GM23338 (cell line): ENCODE results near the gene TIMMDC1. TPM values are rescaled to one million over a fixed set of nuclear protein-coding genes. Genes with fewer than 3 reads are reported as not detected.

Experiments
- ATAC-seq: fragments of 200-7000 bp; cut with Tn5 transposase; 3 replicates; pipeline ENCODE4 v1.9.1; 2020
- DNase-seq: peaks from one replicate; pipeline ENCODE4 v3.0.0-alpha.2; 2015; ENCODE audit warnings: low spot score
- H2AFZ ChIP-seq: fragments of 200-600 bp; sonication (generic); 2 replicates; pipeline ENCODE4 v1.8.0; 2016; ENCODE audit warnings: antibody characterized with exemption, mild to moderate bottlenecking, moderate library complexity
- H3F3A ChIP-seq: fragments of 200-600 bp; sonication (generic); replicated peaks from 2 replicates; pipeline ENCODE4 v1.8.0; 2017; ENCODE audit warnings: antibody characterized with exemption, mixed run types, low read depth
- H3K27ac ChIP-seq: fragments of 200-600 bp; sonication (generic); 2 replicates; pipeline ENCODE4 v1.6.1; 2016; ENCODE audit warnings: low read depth
- H3K27me3 ChIP-seq: fragments of 200-600 bp; sonication (generic); 2 replicates; pipeline ENCODE4 v1.8.0; 2016; ENCODE audit warnings: mild to moderate bottlenecking, mixed run types, moderate library complexity; ENCODE audit not compliant: insufficient read depth
- H3K36me3 ChIP-seq: fragments of 200-600 bp; sonication (generic); 2 replicates; pipeline ENCODE4 v1.8.0; 2016; ENCODE audit warnings: mild to moderate bottlenecking; ENCODE audit not compliant: insufficient read depth
- H3K4me1 ChIP-seq: fragments of 200-600 bp; sonication (generic); 2 replicates; pipeline ENCODE4 v1.8.0; 2016; ENCODE audit warnings: mild to moderate bottlenecking, moderate library complexity; ENCODE audit not compliant: insufficient read depth
- H3K4me2 ChIP-seq: fragments of 200-600 bp; sonication (generic); 2 replicates; pipeline ENCODE4 v1.7.1; 2017; ENCODE audit warnings: mixed run types
- H3K4me3 ChIP-seq: fragments of 200-600 bp; sonication (generic); 2 replicates; pipeline ENCODE4 v1.6.1; 2016; ENCODE audit warnings: mixed run types
- H3K79me2 ChIP-seq: fragments of 200-600 bp; sonication (generic); replicated peaks from 2 replicates; pipeline ENCODE4 v1.8.0; 2017; ENCODE audit warnings: mild to moderate bottlenecking; ENCODE audit not compliant: insufficient read depth
- H3K9me2 ChIP-seq: fragments of 200-600 bp; sonication (generic); 2 replicates; pipeline ENCODE4 v1.8.0; 2017; ENCODE audit not compliant: insufficient read depth
- H4K20me1 ChIP-seq: fragments of 200-600 bp; sonication (generic); replicated peaks from 2 replicates; pipeline ENCODE4 v1.8.0; 2017; ENCODE audit warnings: mild to moderate bottlenecking; ENCODE audit not compliant: insufficient read depth
- H3K27ac Mint-ChIP-seq: 2 replicates; pipeline ENCODE4 v1.8.0; 2020; ENCODE audit warnings: inconsistent platforms, mild to moderate bottlenecking, moderate library complexity, mixed read lengths
- H3K27me3 Mint-ChIP-seq: 3 replicates; pipeline ENCODE4 v1.8.0; 2022; ENCODE audit warnings: low read depth, mild to moderate bottlenecking, moderate library complexity, mixed read lengths, inconsistent platforms; ENCODE audit not compliant: insufficient read depth, poor library complexity
- H3K36me3 Mint-ChIP-seq: 3 replicates; pipeline ENCODE4 v1.8.0; 2021; ENCODE audit warnings: low read depth, mild to moderate bottlenecking, inconsistent platforms, moderate library complexity, mixed read lengths
- H3K4me1 Mint-ChIP-seq: 3 replicates; pipeline ENCODE4 v1.8.0; 2020; ENCODE audit warnings: mild to moderate bottlenecking, inconsistent platforms, mixed read lengths
- H3K4me3 Mint-ChIP-seq: 3 replicates; pipeline ENCODE4 v1.8.0; 2021; ENCODE audit warnings: moderate library complexity, mild to moderate bottlenecking, inconsistent platforms, mixed read lengths
- H3K9me3 Mint-ChIP-seq: 3 replicates; pipeline ENCODE4 v1.8.0; 2020; ENCODE audit warnings: moderate library complexity, mild to moderate bottlenecking, inconsistent platforms, mixed read lengths
- CREB1 ChIP-seq: fragments of 250-450 bp; sonication (Bioruptor Pico); IDR thresholded peaks from 2 replicates; pipeline ENCODE4 v1.5.0; 2020; ENCODE audit warnings: low read depth, mild to moderate bottlenecking, moderate library complexity
- EZH2 ChIP-seq: fragments of 200-600 bp; sonication (generic); IDR thresholded peaks from one replicate; pipeline ENCODE4 v1.8.0; 2017; ENCODE audit warnings: antibody characterized with exemption, mild to moderate bottlenecking, low read depth; ENCODE audit not compliant: unreplicated experiment
- EZH2phosphoT487 ChIP-seq: fragments of 200-600 bp; sonication (generic); IDR thresholded peaks from one replicate; pipeline ENCODE4 v1.8.1; 2018; ENCODE audit warnings: antibody characterized with exemption; ENCODE audit not compliant: unreplicated experiment
- NANOG ChIP-seq: IDR thresholded peaks from 2 replicates; pipeline ENCODE4 v1.6.1; 2016; ENCODE audit warnings: antibody characterized with exemption, borderline replicate concordance
- POLR2AphosphoS5 ChIP-seq: IDR thresholded peaks from 2 replicates; pipeline ENCODE4 v1.6.1; 2016; ENCODE audit warnings: antibody characterized with exemption, low read depth
- ZNF114 ChIP-seq: fragments of 250-450 bp; sonication (Bioruptor Pico); IDR thresholded peaks from 2 replicates; pipeline ENCODE4 v1.5.0; 2020; ENCODE audit warnings: mild to moderate bottlenecking, moderate library complexity
- ZNF331 ChIP-seq: fragments of 250-450 bp; sonication (Bioruptor Pico); IDR thresholded peaks from 2 replicates; pipeline ENCODE4 v1.5.0; 2020; ENCODE audit warnings: low read depth, mild to moderate bottlenecking, moderate library complexity
- polyA plus RNA-seq: library from polyadenylated mRNA; unstranded; fragments of >200 nt; fragmentation: Nextera tagmentation; extraction: Ambion mirVana; gene quantifications from 2 replicates; pipeline ENCODE4 v1.2.1, GENCODE V29; 2016
- total RNA-seq: library from RNA; depleted of rRNA; stranded (reverse); fragments of >200 nt; shearing (Covaris generic); gene quantifications from 2 replicates; pipeline ENCODE4 v1.2.3, GENCODE V29; 2014
- TF ChIP-seq, protein P1 (sequence below): fragments of 250-450 bp; sonication (Bioruptor Pico); IDR thresholded peaks from 2 replicates; pipeline ENCODE4 v1.5.0; 2020; ENCODE audit warnings: mild to moderate bottlenecking, moderate library complexity
- TF ChIP-seq, protein P2 (sequence below): IDR thresholded peaks from 2 replicates; pipeline ENCODE4 v1.6.1; 2016; ENCODE audit warnings: antibody characterized with exemption
- TF ChIP-seq, protein P3 (sequence below), 2 experiments: fragments of 200-600 bp in 1 of 2; sonication (generic) in 1 of 2; conservative IDR thresholded peaks; 2 replicates each; pipeline versions ENCODE4 v1.5.1 to v1.6.1; 2016 to 2017; ENCODE audit warnings: antibody characterized with exemption in 2 of 2, low read depth in 2 of 2, mild to moderate bottlenecking in 2 of 2, moderate library complexity in 1 of 2

Gene TIMMDC1
- total and polyA plus RNA-seq, 2 experiments from 2014 or later, result 62.2 to 105 TPM

DNA sequence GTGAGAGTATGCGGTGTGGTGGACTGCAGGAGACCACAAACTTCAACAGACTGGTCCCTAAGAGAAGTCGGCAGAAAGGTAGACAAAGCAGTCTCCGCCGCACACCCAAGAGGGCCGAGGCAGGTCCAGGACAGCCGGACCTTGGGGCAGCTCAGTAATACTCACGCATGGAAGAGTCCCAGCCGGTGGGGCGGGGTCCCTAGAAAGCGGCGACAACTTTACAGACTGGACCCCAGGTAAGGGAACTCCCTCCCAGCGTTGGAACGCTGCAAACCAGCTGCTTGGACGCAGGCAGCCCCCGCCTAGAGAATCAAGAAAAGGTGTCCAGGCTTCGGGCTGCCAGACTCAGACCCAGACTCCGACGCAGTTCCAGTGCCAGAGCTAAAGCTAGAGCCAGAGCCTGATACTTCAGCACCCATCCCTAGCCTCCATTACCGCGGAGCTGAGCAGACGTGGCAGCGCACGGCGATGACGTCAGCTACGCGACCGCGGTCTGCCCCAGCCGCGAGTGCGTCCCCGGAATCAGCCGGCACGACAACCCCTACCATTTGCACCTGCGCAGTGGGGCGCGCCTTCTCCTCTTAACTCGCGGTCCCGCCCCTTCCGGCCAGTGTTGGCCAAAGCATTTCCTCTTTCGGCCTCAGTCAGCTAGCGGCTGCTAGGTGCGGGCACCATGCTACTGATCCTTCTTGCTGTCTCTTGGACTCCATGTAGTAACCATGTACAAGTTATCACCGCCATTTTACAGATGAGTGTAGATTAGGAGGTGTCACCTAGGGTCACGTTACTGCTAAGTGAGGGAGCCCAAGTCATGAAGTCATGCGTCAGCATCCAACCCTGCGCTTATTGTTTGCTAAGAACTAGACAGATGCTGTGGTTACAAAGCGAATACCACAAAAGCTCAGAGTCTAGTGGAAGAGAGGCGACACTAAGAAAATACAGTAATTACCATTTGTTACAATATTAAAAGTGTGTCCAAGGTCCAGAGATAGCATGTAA, 34.9 kb upstream of the TIMMDC1 start, which contains the start of gene TMEM39A (continued):
- TF ChIP-seq, protein P1, sequence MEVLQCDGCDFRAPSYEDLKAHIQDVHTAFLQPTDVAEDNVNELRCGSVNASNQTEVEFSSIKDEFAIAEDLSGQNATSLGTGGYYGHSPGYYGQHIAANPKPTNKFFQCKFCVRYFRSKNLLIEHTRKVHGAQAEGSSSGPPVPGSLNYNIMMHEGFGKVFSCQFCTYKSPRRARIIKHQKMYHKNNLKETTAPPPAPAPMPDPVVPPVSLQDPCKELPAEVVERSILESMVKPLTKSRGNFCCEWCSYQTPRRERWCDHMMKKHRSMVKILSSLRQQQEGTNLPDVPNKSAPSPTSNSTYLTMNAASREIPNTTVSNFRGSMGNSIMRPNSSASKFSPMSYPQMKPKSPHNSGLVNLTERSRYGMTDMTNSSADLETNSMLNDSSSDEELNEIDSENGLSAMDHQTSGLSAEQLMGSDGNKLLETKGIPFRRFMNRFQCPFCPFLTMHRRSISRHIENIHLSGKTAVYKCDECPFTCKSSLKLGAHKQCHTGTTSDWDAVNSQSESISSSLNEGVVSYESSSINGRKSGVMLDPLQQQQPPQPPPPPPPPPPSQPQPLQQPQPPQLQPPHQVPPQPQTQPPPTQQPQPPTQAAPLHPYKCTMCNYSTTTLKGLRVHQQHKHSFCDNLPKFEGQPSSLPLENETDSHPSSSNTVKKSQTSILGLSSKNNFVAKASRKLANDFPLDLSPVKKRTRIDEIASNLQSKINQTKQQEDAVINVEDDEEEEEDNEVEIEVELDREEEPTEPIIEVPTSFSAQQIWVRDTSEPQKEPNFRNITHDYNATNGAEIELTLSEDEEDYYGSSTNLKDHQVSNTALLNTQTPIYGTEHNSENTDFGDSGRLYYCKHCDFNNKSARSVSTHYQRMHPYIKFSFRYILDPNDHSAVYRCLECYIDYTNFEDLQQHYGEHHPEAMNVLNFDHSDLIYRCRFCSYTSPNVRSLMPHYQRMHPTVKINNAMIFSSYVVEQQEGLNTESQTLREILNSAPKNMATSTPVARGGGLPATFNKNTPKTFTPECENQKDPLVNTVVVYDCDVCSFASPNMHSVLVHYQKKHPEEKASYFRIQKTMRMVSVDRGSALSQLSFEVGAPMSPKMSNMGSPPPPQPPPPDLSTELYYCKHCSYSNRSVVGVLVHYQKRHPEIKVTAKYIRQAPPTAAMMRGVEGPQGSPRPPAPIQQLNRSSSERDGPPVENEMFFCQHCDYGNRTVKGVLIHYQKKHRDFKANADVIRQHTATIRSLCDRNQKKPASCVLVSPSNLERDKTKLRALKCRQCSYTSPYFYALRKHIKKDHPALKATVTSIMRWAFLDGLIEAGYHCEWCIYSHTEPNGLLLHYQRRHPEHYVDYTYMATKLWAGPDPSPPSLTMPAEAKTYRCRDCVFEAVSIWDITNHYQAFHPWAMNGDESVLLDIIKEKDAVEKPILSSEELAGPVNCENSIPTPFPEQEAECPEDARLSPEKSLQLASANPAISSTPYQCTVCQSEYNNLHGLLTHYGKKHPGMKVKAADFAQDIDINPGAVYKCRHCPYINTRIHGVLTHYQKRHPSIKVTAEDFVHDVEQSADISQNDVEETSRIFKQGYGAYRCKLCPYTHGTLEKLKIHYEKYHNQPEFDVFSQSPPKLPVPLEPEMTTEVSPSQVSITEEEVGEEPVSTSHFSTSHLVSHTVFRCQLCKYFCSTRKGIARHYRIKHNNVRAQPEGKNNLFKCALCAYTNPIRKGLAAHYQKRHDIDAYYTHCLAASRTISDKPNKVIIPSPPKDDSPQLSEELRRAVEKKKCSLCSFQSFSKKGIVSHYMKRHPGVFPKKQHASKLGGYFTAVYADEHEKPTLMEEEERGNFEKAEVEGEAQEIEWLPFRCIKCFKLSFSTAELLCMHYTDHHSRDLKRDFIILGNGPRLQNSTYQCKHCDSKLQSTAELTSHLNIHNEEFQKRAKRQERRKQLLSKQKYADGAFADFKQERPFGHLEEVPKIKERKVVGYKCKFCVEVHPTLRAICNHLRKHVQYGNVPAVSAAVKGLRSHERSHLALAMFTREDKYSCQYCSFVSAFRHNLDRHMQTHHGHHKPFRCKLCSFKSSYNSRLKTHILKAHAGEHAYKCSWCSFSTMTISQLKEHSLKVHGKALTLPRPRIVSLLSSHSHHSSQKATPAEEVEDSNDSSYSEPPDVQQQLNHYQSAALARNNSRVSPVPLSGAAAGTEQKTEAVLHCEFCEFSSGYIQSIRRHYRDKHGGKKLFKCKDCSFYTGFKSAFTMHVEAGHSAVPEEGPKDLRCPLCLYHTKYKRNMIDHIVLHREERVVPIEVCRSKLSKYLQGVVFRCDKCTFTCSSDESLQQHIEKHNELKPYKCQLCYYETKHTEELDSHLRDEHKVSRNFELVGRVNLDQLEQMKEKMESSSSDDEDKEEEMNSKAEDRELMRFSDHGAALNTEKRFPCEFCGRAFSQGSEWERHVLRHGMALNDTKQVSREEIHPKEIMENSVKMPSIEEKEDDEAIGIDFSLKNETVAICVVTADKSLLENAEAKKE, result no peak
- TF ChIP-seq CREB1 (CRISPR knock-in tag) (peak; percentile 99), ZNF114 (CRISPR knock-in tag) (no peak)
- TF ChIP-seq, protein P2, sequence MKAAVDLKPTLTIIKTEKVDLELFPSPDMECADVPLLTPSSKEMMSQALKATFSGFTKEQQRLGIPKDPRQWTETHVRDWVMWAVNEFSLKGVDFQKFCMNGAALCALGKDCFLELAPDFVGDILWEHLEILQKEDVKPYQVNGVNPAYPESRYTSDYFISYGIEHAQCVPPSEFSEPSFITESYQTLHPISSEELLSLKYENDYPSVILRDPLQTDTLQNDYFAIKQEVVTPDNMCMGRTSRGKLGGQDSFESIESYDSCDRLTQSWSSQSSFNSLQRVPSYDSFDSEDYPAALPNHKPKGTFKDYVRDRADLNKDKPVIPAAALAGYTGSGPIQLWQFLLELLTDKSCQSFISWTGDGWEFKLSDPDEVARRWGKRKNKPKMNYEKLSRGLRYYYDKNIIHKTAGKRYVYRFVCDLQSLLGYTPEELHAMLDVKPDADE, result peak; percentile 64; the same call in 1 of the 2 replicates

DNA sequence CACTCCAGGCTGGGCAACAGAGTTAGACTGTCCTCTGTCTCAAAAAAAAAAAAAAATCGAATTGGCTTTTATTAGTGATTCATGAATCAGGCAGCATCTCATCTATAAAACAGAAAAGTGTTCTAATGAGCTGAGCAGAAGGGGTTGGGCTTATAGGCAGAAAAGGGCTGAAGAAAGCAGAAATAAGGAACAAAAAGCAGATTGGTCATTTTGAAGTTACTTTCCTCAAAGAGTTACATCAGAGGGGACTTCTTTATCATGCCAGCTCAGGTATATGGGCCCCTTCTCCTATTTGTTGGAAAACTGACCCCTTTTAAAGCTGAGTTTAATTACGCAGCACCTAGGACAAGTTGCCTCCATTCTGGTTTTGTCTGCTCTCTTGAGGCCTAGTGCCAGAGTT, 30.3 kb upstream of the TIMMDC1 start:
- H3K4me2 ChIP-seq, result peak overlapping the region; percentile 99
- no peaks in the 10 kb centered on the region for H3K27me3 ChIP-seq
- Mint-ChIP-seq H3K4me1 (peaks cover 25% of the 10 kb centered on the region), H3K36me3 (peaks cover 13% of the 10 kb centered on the region), H3K4me3 (peak overlapping the region; percentile 96), H3K27me3 (peaks cover 11% of the 10 kb centered on the region), H3K9me3 (peaks cover 3% of the 10 kb centered on the region; the same call in 2 of the 3 replicates), H3K27ac (peak overlapping the region; percentile 93)
- peak overlapping the region; percentile 97 for H3K4me3 ChIP-seq
- H3K27ac ChIP-seq, result no peak overlapping the region
- no peak for DNase-seq
- H3K36me3 ChIP-seq, result peaks cover 5% of the 10 kb centered on the region; the same call in 1 of the 2 replicates
- peaks cover 9% of the 10 kb centered on the region for H3K79me2 ChIP-seq
- H3K9me2 ChIP-seq, result no peaks in the 10 kb centered on the region
- H4K20me1 ChIP-seq, result no peaks in the 10 kb centered on the region
- H3F3A ChIP-seq, result no peaks in the 10 kb centered on the region
- H2AFZ ChIP-seq, result peak overlapping the region; percentile 93
- peaks cover 10% of the 10 kb centered on the region; the same call in 1 of the 2 replicates for H3K4me1 ChIP-seq
- ATAC-seq, result no peak
- no peak for TF ChIP-seq NANOG
- no peak for TF ChIP-seq ZNF114 (CRISPR knock-in tag)
- no peak for TF ChIP-seq EZH2phosphoT487
- TF ChIP-seq EZH2, result no peak
- TF ChIP-seq, protein P3, sequence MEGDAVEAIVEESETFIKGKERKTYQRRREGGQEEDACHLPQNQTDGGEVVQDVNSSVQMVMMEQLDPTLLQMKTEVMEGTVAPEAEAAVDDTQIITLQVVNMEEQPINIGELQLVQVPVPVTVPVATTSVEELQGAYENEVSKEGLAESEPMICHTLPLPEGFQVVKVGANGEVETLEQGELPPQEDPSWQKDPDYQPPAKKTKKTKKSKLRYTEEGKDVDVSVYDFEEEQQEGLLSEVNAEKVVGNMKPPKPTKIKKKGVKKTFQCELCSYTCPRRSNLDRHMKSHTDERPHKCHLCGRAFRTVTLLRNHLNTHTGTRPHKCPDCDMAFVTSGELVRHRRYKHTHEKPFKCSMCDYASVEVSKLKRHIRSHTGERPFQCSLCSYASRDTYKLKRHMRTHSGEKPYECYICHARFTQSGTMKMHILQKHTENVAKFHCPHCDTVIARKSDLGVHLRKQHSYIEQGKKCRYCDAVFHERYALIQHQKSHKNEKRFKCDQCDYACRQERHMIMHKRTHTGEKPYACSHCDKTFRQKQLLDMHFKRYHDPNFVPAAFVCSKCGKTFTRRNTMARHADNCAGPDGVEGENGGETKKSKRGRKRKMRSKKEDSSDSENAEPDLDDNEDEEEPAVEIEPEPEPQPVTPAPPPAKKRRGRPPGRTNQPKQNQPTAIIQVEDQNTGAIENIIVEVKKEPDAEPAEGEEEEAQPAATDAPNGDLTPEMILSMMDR (conservative IDR thresholded peaks at IDR 0.05; ENCODE audit: low read depth in 2 of 2), result no peak
- TF ChIP-seq ZNF331 (CRISPR knock-in tag), result no peak
- TF ChIP-seq POLR2AphosphoS5, result no peak
